ENCODE measurements around the gene STEAP4. TPM values are rescaled to one million over a fixed set of nuclear protein-coding genes. Genes with fewer than 3 reads are reported as not detected.

Gene STEAP4
- total RNA-seq, 1 donor: 5.4 TPM

DNA sequence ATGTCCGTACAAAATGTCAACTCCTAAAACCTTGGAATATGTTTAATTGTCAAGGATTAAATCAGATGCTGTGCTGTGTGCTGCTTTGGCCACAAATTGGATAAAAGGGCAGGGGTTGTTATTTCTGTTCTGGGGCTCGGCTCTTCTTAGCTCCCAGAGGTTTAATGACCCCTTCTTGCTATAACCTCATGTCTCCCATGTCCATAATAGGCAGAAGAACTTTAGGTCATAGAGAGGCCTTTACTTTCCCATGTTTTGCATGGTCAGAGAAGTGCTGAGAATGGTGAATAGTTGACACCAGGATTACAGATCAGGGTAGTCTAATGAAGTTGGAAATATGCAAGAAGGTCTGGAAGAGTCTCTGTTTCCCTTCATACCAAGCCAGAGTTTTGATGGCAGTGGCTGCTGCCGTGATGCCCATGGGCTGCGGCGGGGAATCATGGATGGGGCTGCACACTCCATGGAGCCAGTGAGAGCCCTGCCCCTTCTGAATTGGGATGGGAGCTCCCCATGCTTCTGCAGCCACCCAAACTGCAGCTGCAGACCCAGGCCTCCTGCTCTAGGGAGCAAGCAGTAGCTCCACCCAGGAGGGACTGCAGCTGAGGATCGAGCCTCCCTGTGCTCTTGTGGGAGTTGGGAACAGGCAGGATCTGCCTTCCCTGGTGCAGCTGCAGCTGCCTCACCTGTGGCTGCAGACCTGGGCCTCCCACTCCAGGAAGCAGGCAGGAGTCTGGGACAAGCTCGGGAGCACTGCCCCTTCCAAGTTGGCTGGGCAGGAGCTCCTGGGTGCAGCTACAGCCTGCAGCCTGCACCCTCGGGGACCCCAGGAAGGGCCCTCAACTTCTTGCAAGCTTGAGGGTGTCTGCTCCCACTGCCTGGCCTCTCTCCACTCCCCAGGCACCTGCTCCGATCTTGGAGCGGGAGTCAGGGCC, 23.1 kb upstream of the STEAP4 start:
- no peaks in the 10 kb centered on the region for H3K36me3 ChIP-seq (ENCODE audit: insufficient read depth, low read length)
- no peak overlapping the region for H3K27ac ChIP-seq (ENCODE audit: low read depth, low read length)
- no peak overlapping the region for H2AFZ ChIP-seq (ENCODE audit: low read length)
- no peaks in the 10 kb centered on the region for H3K9me3 ChIP-seq (ENCODE audit: low read depth, low read length)
- TF ChIP-seq CTCF (IDR thresholded peaks at IDR 0.05; ENCODE audit: extremely low read depth, low read depth, low read length): no peak
- H3K4me2 ChIP-seq (ENCODE audit: insufficient read depth, low read length): no peak overlapping the region
- no peak overlapping the region for H3K4me3 ChIP-seq (ENCODE audit: insufficient read depth, low read length)
- no peaks in the 10 kb centered on the region for H3K27me3 ChIP-seq (ENCODE audit: insufficient read depth, low read length)
- H3K4me1 ChIP-seq (ENCODE audit: insufficient read depth, low read length): no peaks in the 10 kb centered on the region
- DNase-seq (ENCODE audit: insufficient read length, low spot score, missing footprints): no peak
- H4K20me1 ChIP-seq (ENCODE audit: insufficient read depth, low read length): no peaks in the 10 kb centered on the region
- H3K79me2 ChIP-seq (ENCODE audit: insufficient read depth, low read length): no peaks in the 10 kb centered on the region

GRCh38 chr7:88328787-88329186, 22.1 kb upstream of the STEAP4 start:
- no peaks in the 10 kb centered on the region for H3K79me2 ChIP-seq (ENCODE audit: insufficient read depth, low read length)
- H3K27me3 ChIP-seq (ENCODE audit: insufficient read depth, low read length): no peaks in the 10 kb centered on the region
- H3K36me3 ChIP-seq (ENCODE audit: insufficient read depth, low read length): no peaks in the 10 kb centered on the region
- H2AFZ ChIP-seq (ENCODE audit: low read length): no peak overlapping the region
- TF ChIP-seq CTCF (IDR thresholded peaks at IDR 0.05; ENCODE audit: extremely low read depth, low read depth, low read length): no peak
- no peak overlapping the region for H3K4me3 ChIP-seq (ENCODE audit: insufficient read depth, low read length)
- no peaks in the 10 kb centered on the region for H3K9me3 ChIP-seq (ENCODE audit: low read depth, low read length)
- no peaks in the 10 kb centered on the region for H3K4me1 ChIP-seq (ENCODE audit: insufficient read depth, low read length)
- no peaks in the 10 kb centered on the region for H4K20me1 ChIP-seq (ENCODE audit: insufficient read depth, low read length)
- H3K4me2 ChIP-seq (ENCODE audit: insufficient read depth, low read length): no peak overlapping the region
- no peak for DNase-seq (ENCODE audit: insufficient read length, low spot score, missing footprints)
- no peak overlapping the region for H3K27ac ChIP-seq (ENCODE audit: low read depth, low read length)

GRCh38 chr7:88324699-88325098, 18.0 kb upstream of the STEAP4 start:
- Histone ChIP-seq H3K36me3 (ENCODE audit: insufficient read depth, low read length) (no peaks in the 10 kb centered on the region), H3K4me3 (ENCODE audit: insufficient read depth, low read length) (no peak overlapping the region), H2AFZ (ENCODE audit: low read length) (no peak overlapping the region), H3K27ac (ENCODE audit: low read depth, low read length) (no peak overlapping the region), H3K27me3 (ENCODE audit: insufficient read depth, low read length) (no peaks in the 10 kb centered on the region), H3K4me1 (ENCODE audit: insufficient read depth, low read length) (no peaks in the 10 kb centered on the region), H4K20me1 (ENCODE audit: insufficient read depth, low read length) (no peaks in the 10 kb centered on the region), H3K79me2 (ENCODE audit: insufficient read depth, low read length) (no peaks in the 10 kb centered on the region), H3K9me3 (ENCODE audit: low read depth, low read length) (no peaks in the 10 kb centered on the region), H3K4me2 (ENCODE audit: insufficient read depth, low read length) (no peak overlapping the region)
- DNase-seq (ENCODE audit: insufficient read length, low spot score, missing footprints): no peak
- TF ChIP-seq CTCF (IDR thresholded peaks at IDR 0.05; ENCODE audit: extremely low read depth, low read depth, low read length): no peak

GRCh38 chr7:88322151-88322550, 15.5 kb upstream of the STEAP4 start:
- Histone ChIP-seq H3K27ac (ENCODE audit: low read depth, low read length) (no peak overlapping the region), H3K4me2 (ENCODE audit: insufficient read depth, low read length) (no peak overlapping the region), H4K20me1 (ENCODE audit: insufficient read depth, low read length) (no peaks in the 10 kb centered on the region), H3K36me3 (ENCODE audit: insufficient read depth, low read length) (no peaks in the 10 kb centered on the region), H3K4me1 (ENCODE audit: insufficient read depth, low read length) (no peaks in the 10 kb centered on the region), H3K9me3 (ENCODE audit: low read depth, low read length) (no peaks in the 10 kb centered on the region), H3K4me3 (ENCODE audit: insufficient read depth, low read length) (no peak overlapping the region), H2AFZ (ENCODE audit: low read length) (no peak overlapping the region), H3K27me3 (ENCODE audit: insufficient read depth, low read length) (no peaks in the 10 kb centered on the region), H3K79me2 (ENCODE audit: insufficient read depth, low read length) (no peaks in the 10 kb centered on the region)
- no peak for DNase-seq (ENCODE audit: insufficient read length, low spot score, missing footprints)
- TF ChIP-seq CTCF (IDR thresholded peaks at IDR 0.05; ENCODE audit: extremely low read depth, low read depth, low read length): no peak
